HepG2 (cell line): ENCODE data around the gene NCMAP. TPM values are rescaled to one million over a fixed set of nuclear protein-coding genes. Genes with fewer than 3 reads are reported as not detected.
A peak's percentile ranks its signal among the peaks of the same experiment; 100 is the strongest.

Experiments
- CCAR2 ChIP-seq: fragments of 200-400 bp; formaldehyde crosslinking; optimal IDR thresholded peaks from 2 replicates; pipeline ENCODE3; 2018; ENCODE audit warnings: low read depth, mild to moderate bottlenecking, low read length, moderate library complexity
- HDAC2 ChIP-seq: sonication (generic); formaldehyde crosslinking; IDR thresholded peaks from 2 replicates; pipeline ENCODE4 v1.4.0; 2020; ENCODE audit warnings: missing genetic modification reagents
- IRX3 ChIP-seq: sonication (generic); formaldehyde crosslinking; IDR thresholded peaks from 2 replicates; pipeline ENCODE4 v1.8.1; 2023; ENCODE audit warnings: mild to moderate bottlenecking, low read depth, missing genetic modification reagents, borderline replicate concordance
- MAZ ChIP-seq, 2 experiments: sonication (generic) in 1 of 2; formaldehyde crosslinking in 1 of 2; IDR thresholded peaks; 2 replicates each; pipeline versions ENCODE4 v1.5.0 to v1.6.1; 2012 to 2020; ENCODE audit warnings: low read depth in 2 of 2, mild to moderate bottlenecking in 2 of 2, borderline replicate concordance in 1 of 2, improper control_type of control experiment in 1 of 2, low read length in 1 of 2, missing genetic modification reagents in 1 of 2, moderate library complexity in 1 of 2
- MTA3 ChIP-seq: sonication (generic); formaldehyde crosslinking; IDR thresholded peaks from 2 replicates; pipeline ENCODE4 v1.4.0; 2020; ENCODE audit warnings: missing genetic modification reagents
- NCOA2 ChIP-seq: sonication (generic); formaldehyde crosslinking; IDR thresholded peaks from 2 replicates; pipeline ENCODE4 v1.8.0; 2022; ENCODE audit warnings: inconsistent platforms
- TRIM22 ChIP-seq: fragments of 450-650 bp; IDR thresholded peaks from 2 replicates; pipeline ENCODE4 v1.6.1; 2017
- YEATS4 ChIP-seq: sonication (generic); formaldehyde crosslinking; IDR thresholded peaks from 2 replicates; pipeline ENCODE4 v1.4.0; 2020; ENCODE audit warnings: missing genetic modification reagents, borderline replicate concordance
- ZBTB40 ChIP-seq, 2 experiments: fragments of 450-650 bp in 1 of 2; sonication (generic) in 1 of 2; formaldehyde crosslinking in 1 of 2; IDR thresholded peaks; 2 replicates each; pipeline versions ENCODE4 v1.6.1 to v1.8.0; 2016 to 2022; ENCODE audit warnings: antibody characterized with exemption in 1 of 2, mild to moderate bottlenecking in 1 of 2, missing genetic modification reagents in 1 of 2
- ZFX ChIP-seq: sonication (generic); formaldehyde crosslinking; IDR thresholded peaks from 2 replicates; pipeline ENCODE4 v1.4.0; 2020; ENCODE audit warnings: mild to moderate bottlenecking, low read depth, missing genetic modification reagents, moderate library complexity
- ZFYVE20 ChIP-seq: sonication (generic); formaldehyde crosslinking; IDR thresholded peaks from 2 replicates; pipeline ENCODE4 v1.8.0; 2023; ENCODE audit warnings: low read depth, mild to moderate bottlenecking, moderate library complexity, missing genetic modification reagents, borderline replicate concordance
- ZNF333 ChIP-seq: sonication (generic); formaldehyde crosslinking; IDR thresholded peaks from 2 replicates; pipeline ENCODE4 v1.4.0; 2020; ENCODE audit warnings: mild to moderate bottlenecking, missing genetic modification reagents, borderline replicate concordance
- ZNF33A ChIP-seq: sonication (generic); formaldehyde crosslinking; IDR thresholded peaks from 2 replicates; pipeline ENCODE4 v1.5.1; 2020; ENCODE audit warnings: missing genetic modification reagents, mild to moderate bottlenecking, moderate library complexity, borderline replicate concordance
- ZNF367 ChIP-seq: sonication (generic); formaldehyde crosslinking; IDR thresholded peaks from 2 replicates; pipeline ENCODE4 v1.4.0; 2020; ENCODE audit warnings: missing genetic modification reagents, borderline replicate concordance
- ZNF441 ChIP-seq: sonication (generic); formaldehyde crosslinking; IDR thresholded peaks from 2 replicates; pipeline ENCODE4 v1.7.0; 2021; ENCODE audit warnings: missing genetic modification reagents, borderline replicate concordance
- ZNF501 ChIP-seq: sonication (generic); formaldehyde crosslinking; IDR thresholded peaks from 2 replicates; pipeline ENCODE4 v1.5.1; 2020; ENCODE audit warnings: mild to moderate bottlenecking, moderate library complexity, missing genetic modification reagents
- ZNF766 ChIP-seq: sonication (generic); formaldehyde crosslinking; IDR thresholded peaks from 2 replicates; pipeline ENCODE4 v1.5.0; 2020; ENCODE audit warnings: missing genetic modification reagents, borderline replicate concordance
- ZNF841 ChIP-seq: sonication (generic); formaldehyde crosslinking; IDR thresholded peaks from 2 replicates; pipeline ENCODE4 v1.8.1; 2023; ENCODE audit warnings: missing genetic modification reagents, borderline replicate concordance
- polyA plus RNA-seq, 8 experiments: library from polyadenylated mRNA; depleted of rRNA in 3 of 8; stranded (reverse) in 7 of 8; unstranded in 1 of 8; fragments of >200 nt; fragmentation: Illumina TruSeq in 4 of 8; extraction: Trizol in 4 of 8; gene quantifications; 2 replicates each; pipeline versions ENCODE4 v1.2.1 to v1.2.3, GENCODE V29; 2011 to 2016; ENCODE audit warnings: low read depth in 4 of 8, missing spikeins in 1 of 8, mixed read lengths in 1 of 8; ENCODE audit not compliant: insufficient read depth in 1 of 8
- total RNA-seq, 5 experiments: library from RNA; depleted of rRNA; stranded (reverse); fragments of >200 nt; fragmentation: Illumina TruSeq; extraction: Trizol; gene quantifications; 2 replicates each; pipeline ENCODE4 v1.2.3, GENCODE V29; 2016; ENCODE audit warnings: low read depth in 1 of 5

NCMAP gene
- total and polyA plus RNA-seq, 2 of the 13 experiments (the other 11 are each of a cell fraction or from before 2014, with no cell fraction given) = 2.7 to 20.0 TPM

GRCh38 chr1:24642481-24643362, 86.8 kb downstream of the NCMAP start, which contains the start of gene SRRM1 (continued):
- peak; percentile 76; the same call in 1 of the 2 replicates for TF ChIP-seq ZFYVE20 (CRISPR knock-in tag)
- TF ChIP-seq MTA3 (CRISPR knock-in tag) = no peak
- TF ChIP-seq ZNF766 (CRISPR knock-in tag) = no peak; the same call in 1 of the 2 replicates
- TF ChIP-seq NCOA2 (CRISPR knock-in tag) = peak; percentile 39
- TF ChIP-seq CCAR2 = no peak
- no peak for TF ChIP-seq TRIM22
- TF ChIP-seq ZBTB40 (IDR thresholded peaks at IDR 0.05) = no peak
- TF ChIP-seq ZBTB40 (CRISPR knock-in tag; IDR thresholded peaks at IDR 0.05) = no peak; the same call in 1 of the 2 replicates
- TF ChIP-seq MAZ (IDR thresholded peaks at IDR 0.05; ENCODE audit: borderline replicate concordance, low read depth, low read length) = no peak
- no peak for TF ChIP-seq MAZ (CRISPR knock-in tag; IDR thresholded peaks at IDR 0.05; ENCODE audit: low read depth)
- TF ChIP-seq ZFX (CRISPR knock-in tag) = peak; percentile 90
- peak; percentile 86 for TF ChIP-seq HDAC2 (CRISPR knock-in tag)
- TF ChIP-seq ZNF841 (CRISPR knock-in tag) = no peak
- TF ChIP-seq ZNF367 (CRISPR knock-in tag) = no peak
- no peak for TF ChIP-seq ZNF441 (CRISPR knock-in tag)
- peak; percentile 86; the same call in 1 of the 2 replicates for TF ChIP-seq IRX3
- no peak for TF ChIP-seq ZNF33A (CRISPR knock-in tag)
- peak; percentile 77; the same call in 1 of the 2 replicates for TF ChIP-seq ZNF501
- no peak for TF ChIP-seq ZNF333
- TF ChIP-seq YEATS4 (CRISPR knock-in tag) = peak; percentile 80; the same call in 1 of the 2 replicates
